GM19035 (cell line): ENCODE measurements around the gene GRB10.

Experiments used
- ATAC-seq: cut with Tn5 transposase; IDR thresholded peaks from one replicate; pipeline ENCODE4 v1.9.1; 2021; ENCODE audit not compliant: unreplicated experiment

Gene GRB10

DNA sequence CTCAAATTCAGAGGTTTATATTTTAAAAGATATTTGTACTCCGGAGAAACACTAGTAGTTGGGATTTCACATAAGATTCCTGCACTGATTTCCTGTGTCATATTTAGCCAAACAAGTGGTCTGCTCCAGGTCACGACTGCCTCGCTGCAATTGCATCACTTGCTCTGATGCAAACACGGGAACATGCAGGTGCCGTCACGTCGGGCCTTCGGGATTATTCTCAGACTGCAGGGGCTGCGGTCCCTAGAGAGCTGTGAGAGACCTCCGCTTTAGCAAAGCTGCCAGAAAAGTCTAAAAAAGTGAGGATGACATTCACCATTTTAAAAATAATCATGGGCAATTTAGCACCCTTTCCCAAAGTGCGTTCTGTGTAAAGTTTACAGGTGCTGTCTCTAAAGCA is 124.0 kb downstream of the GRB10 start:
- ATAC-seq, result no peak

DNA sequence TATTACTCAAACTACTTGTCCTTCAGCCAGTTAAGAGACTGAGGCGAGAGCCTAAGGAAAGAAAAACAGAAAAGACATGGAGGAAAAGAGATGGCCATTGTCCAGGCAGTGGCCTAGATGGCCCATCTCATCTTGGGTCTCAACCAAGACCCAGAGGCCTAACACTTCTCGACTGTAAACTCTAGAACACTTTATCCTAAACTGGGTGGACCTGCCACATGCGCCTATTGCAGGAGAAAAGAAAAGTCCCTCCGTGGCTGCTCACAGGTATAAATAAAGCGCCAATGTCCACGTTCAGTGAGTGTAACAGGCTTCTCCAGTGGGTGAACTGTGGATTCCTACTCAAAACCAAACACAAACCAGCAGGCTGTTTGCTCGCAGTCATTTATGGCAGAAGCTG is 124.8 kb downstream of the GRB10 start:
- ATAC-seq, result no peak

DNA sequence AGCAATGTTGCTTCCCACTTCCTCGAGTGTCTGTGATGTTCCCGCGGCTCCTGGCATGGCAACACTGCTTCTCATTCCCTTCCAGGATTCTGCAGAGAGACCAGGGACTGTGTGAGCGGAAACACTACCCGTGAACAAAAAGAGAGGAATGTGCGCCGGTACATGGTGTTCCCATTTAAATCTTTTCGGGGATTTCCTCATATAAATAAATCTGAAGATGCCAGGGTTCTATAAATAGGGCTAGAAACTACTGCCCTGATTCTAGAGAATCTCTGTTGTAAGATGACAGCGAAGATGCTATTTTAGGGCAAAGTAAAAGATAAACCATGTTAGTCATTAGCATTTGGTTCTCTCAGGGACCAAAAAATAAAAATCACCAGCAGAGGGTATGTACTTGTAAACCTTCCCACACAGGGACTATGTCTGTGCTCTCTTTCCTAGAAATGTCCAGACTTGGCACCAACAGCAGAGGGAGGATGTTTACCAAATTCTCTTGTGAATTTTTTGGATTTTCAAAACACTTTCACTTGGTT is 125.3 kb downstream of the GRB10 start:
- no peak for ATAC-seq

DNA sequence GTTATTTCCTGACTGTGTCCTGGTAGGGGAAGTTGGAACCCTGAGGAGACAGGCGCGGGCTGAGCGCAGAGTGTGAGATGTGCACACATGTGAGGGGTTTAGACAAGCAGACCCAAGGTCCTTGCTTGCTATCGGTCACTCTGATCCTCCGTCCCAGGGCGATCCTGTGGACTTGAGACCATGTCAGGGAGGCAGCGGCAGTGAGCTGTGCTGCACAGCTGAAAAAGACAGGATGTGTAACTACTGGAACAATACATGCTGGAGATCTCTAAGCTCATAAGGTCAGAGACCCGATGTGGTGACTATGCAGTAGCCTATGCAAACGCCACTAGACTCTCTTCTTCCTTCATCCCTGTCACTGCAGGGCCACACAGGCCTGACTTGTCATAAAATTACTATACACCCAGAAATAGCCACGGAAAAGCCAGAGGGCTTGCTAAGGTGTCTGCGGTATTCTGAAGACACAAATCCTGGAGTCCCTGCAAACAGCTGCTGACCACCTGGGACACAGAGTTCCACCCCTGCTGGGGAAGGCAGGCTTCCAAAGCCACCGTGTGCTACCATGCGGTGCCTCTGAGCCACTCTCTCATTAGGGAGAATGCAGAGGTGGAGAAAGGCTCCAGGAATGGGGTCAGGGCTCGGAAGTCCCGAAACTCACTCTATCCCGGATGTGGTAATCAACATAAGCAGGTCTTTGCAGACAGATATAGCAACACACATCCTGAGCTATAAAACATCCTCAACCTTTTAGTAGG is 126.4 kb downstream of the GRB10 start:
- no peak for ATAC-seq

DNA sequence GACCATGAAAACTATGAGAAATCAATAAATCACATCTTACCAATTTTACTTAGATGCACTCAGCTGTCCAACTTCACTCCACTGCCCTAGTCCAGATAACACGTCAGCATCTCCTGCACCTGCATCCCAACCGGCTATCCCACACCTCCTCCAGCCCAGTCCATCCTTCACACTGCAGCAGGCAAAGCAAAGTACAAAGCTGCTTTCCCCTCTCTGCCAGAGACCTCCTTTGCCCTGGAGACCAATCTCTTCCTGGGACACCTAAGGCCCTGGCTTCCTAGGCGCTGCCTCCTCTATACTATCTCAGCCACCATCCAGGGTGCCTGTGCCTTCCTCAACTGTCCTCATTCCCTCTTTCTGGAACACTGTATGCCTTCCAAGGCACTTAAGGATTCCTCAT is 127.2 kb downstream of the GRB10 start:
- no peak for ATAC-seq

DNA sequence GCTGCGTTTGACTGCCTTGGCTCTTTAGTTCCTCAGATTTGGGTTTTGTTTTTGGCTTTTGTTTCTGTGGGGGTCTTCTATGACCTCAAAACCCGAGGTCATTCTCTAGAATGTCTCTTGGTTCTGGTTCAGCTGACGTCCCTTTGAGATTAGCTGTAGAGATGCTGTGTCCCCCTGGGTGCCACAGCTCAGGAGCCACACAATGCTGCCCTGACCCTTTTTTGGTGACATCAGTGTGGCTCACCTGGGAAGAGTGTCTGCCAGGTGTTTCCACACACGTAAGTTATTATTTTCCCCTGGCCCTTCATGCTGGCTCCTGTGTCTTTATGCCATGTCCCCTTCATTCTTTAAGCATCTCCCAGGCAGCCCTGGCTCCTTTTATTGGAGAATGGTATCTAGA is 127.7 kb downstream of the GRB10 start:
- ATAC-seq, result no peak

DNA sequence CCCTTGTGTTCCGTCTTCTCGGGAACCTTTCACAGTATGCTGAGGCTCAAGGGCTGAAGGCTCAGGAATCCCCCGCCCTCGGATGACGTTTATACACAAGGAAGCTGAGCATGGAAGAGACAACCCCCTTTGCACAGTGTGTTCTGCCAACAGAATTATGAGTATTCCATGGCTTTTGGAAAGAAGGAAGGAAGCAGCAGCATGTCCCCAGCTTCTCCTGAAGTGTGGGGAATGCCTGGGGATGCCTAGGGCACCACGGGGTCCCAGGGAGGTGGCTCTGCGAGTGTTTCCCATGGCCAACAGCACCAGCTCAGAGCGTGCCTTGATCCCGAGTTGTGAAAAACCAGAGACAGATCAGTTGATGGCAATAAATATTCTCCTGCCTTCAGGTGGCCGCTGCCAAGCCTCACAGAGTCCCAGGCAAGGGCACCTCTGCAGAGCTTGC is 128.7 kb downstream of the GRB10 start:
- no peak for ATAC-seq

DNA sequence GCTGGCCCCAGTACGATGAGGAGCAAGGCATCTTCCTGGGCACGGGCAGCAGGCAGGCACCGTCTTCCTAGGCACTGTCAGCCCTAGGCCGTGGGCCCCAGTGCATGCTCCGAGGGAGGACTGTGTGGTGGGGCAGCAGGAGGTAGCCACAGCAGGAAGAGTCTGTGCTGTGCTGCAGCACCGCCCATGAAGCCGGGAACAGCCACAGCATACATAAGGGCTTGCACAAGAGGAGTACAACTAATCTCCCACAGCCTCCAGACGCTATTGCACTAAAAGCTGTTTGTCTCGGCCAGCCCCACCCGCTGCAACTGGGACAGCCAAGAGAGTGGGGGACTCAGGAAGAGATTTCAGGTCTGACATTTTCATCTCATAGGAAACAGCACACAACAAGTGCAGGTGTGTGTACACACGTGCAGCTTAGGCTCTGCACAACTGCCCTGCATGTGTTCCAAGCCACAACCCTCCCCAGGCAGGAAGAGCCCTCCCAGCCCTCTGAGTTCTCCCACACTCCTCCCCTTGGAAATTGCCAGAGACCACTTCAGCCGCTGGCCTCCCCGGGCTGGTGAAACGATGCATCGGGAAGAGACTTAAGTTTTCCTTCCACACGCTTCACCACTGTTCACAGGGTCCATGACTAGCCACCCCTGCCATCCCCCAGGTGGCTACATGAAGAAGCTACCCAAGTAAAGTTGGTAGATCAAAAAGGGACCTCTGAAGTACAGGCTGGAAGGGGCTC is 129.4 kb downstream of the GRB10 start:
- ATAC-seq, result no peak

DNA sequence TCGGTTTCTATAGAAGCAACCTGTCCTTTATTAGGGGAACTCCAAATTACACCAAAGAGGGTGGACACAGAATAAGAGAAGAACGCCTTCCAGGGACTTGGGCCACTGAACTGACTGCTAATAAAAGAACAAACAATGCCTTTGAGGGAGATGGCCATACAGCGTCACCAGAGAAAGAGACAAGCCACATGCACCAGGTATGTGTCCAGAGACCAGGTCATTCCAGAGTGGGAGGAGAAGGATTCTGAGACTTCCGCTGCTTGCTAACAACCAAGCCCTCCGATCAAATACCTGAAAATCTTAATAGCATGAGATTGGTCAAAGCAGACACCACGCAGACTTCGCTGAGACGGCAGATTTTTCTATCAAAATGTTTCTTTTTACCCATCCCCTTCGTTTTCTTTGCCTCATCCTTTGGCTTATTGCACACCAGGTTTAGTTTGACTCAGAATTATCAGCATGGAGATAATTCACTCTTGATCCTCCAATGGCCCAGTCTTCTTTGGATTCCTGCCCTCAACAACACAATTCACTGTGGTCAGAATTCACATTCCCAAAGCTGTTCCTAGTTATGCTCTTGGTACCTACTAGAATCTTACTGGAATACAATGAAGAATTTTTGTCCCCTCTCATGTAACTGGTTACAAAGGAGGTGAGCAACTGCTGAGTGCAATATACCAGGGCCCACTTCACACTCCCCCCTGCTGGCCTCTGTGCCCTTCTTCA is 130.1 kb downstream of the GRB10 start:
- ATAC-seq, result no peak

DNA sequence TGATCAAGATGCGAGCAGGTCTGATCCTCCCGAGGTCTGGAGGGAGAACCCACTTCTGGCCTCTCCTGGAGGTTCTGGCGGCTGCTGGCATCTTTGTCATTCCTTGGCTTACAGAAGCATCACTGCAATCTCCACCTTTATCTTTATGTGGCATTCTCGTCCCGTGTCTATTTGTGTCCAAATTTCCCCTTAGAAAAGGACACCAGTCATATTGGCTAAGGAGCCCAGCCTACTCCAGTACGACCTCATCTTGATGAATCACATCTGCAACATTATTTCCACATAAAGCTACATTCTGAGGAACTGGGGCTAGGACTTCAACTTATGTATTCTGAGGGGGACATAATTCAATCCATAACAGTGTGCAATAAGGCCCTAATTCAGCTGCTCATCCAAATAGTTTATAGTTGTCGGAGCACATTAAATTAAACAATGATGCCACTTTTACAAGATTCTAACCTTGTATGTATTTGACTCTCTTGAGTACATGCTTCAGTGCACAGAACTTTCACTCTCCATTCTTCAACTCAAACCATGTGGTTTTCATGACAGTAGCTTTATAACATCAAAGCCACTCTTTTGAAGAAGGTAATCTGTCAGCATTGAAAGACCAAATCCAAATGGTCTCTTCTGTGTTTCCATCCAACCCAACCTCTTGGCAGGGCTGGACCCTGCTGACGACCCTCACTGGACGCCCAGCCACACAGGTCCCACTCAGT is 131.3 kb downstream of the GRB10 start:
- ATAC-seq, result no peak

DNA sequence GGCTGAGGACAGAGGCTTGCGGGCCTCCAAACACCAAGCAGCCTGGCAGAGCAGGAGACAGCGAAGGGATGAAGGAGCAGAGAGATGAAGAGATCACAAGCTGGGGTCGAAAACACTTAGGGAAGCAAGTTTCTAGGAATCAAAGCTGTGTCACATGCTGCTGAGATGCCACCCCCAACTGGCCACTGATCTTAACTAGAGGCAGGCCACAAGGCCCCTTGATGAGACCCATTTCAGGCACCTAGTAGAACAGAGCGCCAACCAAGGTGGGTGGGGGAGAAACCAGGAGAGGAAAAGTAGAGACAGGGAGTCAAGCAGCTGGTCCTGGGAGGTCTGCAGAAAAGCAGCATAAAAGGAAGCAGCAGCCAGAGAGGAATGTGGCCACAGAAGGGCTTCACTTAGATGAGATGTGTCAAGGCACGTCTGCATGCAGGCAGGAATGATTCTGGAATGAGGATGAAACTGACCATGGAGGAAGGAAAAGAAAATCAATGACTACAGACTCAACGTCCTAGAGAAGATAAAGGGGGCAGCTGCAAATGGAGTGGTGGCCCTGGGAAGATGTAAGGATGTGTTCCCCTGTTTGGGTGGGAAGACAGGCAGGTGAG is 132.5 kb downstream of the GRB10 start:
- no peak for ATAC-seq

DNA sequence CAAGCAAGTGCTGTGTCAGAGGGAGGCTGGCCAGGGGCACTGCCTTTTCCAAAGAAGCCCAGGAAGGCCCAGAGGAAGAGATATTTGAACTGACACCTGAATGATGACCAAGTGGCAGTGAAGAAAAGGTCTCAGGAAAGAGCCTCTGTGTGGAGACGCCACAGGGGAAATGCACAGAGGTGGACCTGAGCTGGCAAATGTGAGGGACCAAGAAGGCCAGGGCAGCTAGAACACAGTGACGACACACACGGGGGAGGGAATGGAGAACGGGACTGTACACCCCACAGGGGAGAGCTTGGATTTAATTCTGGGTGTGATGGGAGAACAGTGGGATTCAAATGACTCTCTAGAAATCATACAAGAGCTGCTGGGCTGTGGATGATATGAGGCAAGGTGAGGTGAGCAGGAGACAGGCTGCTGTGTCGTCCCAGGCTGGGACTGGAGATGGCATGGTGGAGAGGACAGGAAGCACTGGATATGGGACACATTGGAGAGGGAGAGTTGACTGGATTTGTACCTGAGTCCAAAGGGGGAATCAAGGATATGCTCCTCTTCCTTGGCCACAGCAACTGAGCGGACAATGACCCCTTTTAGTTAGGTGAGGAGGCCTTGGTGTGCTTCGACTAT is 133.3 kb downstream of the GRB10 start:
- no peak for ATAC-seq

DNA sequence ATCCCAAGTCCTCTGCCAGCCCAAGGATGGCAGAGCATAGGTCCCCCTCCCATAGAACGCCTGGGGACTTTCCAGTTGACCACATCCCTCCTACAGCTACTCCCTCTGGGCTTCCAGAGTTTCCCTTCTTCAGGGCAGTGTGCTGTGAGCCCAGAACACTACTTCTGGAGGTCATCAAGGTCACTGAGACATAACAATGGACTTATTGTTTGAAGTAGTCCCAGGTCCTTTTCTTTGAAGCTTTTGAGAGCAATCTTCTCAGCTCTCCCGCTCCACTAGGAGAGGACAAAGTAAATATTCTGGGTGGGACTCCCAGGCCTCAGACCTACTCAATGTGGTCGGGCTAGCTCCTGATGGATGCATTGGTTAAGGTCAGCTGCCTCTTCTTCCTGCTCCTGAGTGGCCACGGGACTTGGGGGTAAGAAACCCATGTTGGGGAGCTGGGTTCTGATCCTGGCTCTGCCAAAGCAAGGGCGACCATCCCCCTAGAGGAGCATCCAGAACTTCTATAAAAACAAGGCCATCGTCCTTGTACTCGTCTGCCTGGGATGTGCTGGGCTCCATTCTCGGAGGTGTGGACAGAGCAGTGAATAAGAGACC is 134.0 kb downstream of the GRB10 start:
- ATAC-seq, result no peak

DNA sequence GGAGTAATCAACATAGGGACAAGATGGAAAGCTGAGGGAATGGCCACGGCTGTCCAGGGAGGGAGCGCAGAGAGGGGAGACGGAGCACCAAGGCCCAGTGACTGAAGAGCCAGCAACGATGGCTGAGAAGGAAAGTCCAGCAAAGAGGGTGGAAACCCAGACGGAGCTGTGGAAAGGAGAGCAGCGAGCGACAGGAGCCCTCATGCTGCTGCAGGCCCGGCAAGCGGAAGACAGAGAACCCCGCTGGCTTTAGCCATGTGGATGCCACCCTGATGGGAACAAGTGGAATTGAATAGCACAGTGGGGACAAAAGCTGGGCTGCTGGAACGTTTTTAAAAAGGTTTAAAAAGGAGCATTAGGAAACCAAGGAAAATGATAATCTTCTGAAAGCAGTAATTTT is 134.6 kb downstream of the GRB10 start:
- ATAC-seq, result no peak

DNA sequence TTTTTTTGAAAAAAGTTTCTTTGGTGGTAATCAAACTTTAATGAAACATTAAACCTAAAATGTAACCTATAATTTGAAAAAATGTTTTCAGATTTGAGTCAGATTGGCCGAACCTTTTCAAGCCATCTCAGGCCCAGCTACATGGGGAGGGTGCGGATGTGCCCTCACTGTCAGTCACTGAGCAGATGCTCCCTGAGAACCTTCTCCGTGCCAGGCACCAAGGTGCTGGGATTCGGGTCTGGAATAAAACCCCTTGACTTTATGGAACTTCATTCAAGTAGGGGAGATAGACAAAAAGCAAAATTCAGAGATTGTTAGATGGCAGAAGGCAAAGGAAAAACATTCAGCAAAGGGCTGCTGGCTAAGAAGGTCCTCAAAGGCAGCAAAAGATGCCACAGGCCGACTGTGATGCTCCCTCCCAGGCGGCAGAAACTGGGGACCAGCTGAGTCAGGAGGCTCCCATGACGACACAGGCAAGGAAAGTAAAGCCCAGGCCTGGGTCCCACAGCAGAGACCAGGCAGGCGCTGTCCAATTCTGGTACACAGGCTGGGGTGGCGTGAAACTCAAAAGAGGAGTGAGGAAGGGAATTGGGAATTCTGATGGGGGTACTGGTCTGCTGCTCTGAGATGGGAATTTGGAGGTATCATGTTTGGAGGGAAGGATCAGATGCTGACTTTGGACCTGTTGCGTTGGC is 135.3 kb downstream of the GRB10 start:
- ATAC-seq, result no peak

DNA sequence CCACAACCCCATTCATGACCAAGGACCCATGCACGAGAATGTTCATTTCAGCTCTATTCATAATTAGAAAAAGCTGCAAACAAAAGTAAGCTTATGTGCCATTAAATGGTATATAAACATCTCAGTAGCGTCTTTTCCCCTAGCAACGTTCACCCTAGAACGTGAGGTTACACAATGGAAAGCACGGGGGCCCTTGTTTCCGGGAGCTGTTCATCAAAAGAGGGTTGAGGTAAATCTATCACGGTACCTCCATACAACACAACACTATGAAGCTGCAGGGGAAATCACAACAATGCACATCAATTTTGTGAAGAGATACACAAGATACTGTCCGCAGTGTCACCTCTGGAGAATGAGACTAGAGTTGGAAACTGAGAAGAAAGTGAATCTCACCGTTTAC is 136.6 kb downstream of the GRB10 start:
- ATAC-seq, result no peak

DNA sequence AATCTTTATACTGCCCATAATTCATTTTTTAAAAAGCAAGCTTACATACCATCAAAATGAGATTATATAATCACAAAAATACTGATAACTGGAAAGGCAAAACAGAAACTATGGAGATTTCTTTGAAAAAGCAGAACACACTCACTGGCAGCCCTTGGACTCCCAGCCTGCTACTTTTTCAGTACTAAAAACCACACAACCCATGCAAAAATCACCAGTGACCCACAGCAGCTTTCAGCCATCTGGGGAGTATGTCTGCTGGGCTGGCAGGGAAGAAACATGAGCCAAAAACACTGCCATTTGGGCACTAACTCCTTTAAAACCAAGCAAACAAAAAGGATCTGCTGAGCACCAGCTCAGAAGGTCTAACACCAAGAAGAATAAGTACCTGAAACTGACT is 137.5 kb downstream of the GRB10 start:
- no peak for ATAC-seq

DNA sequence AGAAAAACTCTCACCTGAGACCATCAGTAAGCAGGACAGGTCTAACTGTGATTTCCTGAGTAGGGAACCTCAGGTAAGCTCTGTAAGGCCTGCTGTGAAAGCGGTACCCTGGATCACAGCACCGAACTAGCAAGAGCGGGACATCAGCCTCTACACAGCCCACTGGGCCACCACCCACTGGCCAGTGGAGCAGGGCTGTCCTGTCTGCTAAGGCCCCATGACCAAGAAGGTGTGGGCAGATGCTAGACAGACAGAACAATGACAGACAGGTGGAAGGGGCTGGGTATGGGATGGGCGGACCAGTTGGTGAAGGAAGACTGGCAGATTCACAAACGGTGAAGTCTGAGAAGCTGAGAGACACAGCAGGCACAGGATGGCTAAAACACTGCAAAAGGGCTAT is 138.1 kb downstream of the GRB10 start:
- ATAC-seq, result no peak

DNA sequence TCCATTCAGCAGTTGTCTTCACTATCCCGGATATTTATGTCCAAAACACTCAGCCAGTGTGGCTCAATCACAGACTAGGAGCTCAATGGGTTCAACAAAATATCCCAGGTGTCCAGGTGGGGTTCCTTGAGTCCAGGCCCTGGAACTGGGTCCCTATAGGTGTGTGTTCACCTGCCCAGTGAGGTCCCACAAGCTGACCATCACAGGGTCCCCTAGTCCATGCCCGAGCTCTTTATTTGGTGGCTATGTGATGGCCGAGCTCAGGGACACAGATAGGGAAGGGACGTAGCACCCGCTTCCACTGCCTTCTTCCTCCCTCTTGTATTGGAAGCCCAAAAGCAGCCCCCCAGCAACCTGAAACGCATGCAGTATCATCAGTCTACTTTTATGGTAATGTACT is 138.6 kb downstream of the GRB10 start:
- no peak for ATAC-seq
